Stimulated activated CD8-positive, alpha-beta memory T cell treated with anti-CD3 and anti-CD28 coated beads, Interleukin-15, amount 100 ng/mL, for 4 hours (primary cell): Measurements from ENCODE around the gene IDUA.

Experiments
- DNase-seq, 2 donors: peaks; one replicate each; pipeline ENCODE4 v3.0.0-alpha.2; 2020; ENCODE audit warnings: low read depth in 2 of 2

IDUA gene

DNA sequence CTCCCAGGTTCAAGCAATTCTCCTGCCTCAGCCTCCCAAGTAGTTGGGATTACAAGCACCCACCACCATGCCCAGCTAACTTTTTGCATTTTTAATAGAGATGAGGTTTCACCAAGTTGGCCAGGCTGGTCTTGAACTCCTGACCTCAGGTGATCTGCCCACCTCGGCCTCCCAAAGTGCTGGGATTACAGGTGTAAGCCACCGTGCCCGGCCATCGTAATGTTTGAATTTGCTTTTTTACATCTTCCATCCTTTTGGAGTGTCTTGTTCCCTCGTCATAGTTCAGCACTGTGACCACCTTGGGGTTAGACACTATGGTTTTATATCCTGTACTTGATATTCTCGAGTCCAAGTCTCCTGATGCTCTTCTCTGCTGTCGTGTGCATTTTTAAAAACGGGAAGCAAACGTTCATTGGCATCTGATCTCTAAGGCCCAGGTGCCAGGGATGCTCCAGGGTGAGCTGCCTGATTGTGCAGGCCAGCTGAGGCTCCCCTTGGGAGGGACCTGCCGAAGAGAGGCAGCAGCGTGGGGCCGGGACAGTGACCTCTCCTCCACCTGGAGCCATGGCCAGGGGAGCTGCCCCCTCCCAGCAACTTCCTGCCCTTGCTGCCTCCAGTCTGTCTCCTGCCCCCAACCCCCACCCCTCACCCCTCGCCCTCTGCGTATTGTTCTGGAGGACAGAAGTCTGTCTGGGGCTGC is 30.2 kb upstream of the IDUA start:
- no peak for DNase-seq

DNA sequence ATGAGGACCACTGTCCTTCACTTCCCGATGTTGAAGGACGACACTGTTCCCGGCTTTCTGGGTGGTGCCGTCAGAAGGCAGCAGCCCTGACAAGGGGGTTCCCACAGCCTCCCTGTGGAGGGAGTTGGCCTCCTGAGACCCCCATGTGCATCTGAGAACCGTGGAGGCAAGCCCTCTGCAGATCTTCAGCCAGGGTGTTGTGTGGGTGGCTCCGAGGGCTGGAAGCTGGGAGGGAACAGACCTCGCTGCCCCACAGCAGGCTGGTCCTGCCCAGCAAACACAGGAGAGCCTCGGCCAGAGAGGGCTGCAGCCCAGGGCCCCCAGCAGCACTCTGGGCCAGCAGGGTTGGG is 29.6 kb upstream of the IDUA start:
- DNase-seq = no peak

DNA sequence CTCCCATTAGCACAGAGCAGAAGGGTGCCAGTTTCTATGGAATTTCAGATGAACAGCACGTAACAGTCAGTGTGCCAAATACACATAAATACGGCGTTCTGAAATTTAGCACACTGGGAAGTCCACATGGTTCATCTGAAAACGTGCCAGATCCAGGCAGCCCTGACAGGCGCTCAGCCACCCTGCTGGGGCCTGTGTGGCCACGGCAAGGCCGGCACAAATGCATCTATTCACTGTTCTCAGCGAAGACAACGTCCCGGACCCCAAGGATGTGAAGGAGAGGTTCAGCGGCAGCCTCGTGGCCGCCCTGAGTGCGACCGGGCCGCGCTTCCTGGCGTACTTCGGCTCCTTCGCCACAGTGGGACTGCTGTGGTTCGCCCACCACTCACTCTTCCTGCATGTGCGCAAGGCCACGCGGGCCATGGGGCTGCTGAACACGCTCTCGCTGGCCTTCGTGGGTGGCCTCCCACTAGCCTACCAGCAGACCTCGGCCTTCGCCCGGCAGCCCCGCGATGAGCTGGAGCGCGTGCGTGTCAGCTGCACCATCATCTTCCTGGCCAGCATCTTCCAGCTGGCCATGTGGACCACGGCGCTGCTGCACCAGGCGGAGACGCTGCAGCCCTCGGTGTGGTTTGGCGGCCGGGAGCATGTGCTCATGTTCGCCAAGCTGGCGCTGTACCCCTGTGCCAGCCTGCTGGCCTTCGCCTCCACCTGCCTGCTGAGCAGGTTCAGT is 29.1 kb upstream of the IDUA start:
- no peak for DNase-seq

DNA sequence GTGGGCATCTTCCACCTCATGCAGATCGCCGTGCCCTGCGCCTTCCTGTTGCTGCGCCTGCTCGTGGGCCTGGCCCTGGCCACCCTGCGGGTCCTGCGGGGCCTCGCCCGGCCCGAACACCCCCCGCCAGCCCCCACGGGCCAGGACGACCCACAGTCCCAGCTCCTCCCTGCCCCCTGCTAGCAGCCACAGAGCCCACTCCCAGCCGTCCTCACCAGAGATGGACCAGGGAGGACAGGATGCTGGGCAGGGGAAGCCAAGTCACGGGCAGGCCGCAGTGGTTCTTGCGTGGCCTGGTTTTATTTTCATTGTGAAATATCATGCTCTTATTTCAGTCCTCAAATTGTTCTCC is 28.6 kb upstream of the IDUA start:
- no peak for DNase-seq

DNA sequence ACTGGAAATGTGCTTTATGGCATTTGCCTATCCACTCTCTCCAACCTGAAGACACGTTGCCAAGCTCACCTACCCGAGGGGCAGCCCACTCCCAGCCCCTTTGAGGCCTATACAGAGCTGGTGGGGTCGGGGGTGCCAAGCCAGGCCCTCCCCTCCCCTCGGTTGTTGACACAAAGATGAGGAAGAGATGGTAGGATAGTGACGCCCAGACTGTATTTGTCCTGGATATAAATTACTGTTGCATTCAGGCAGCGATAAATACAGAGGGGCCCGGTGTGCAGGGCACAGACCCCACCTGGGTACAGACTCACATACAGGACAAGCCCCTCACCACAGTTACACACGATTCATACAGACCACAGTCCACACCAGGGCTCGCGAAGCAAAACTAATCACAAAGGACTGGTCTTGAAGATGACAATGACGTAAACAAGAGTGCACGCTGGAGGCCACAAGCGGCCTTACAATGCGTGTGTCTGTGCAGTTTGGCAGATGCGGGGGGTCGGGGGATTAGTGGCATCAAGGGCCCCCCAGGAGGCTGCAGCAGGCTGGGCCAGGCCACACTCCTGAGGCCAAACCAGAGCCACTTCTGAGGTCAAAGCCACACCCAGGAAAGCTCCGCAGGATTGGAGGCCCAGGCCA is 28.0 kb upstream of the IDUA start:
- DNase-seq = no peak

DNA sequence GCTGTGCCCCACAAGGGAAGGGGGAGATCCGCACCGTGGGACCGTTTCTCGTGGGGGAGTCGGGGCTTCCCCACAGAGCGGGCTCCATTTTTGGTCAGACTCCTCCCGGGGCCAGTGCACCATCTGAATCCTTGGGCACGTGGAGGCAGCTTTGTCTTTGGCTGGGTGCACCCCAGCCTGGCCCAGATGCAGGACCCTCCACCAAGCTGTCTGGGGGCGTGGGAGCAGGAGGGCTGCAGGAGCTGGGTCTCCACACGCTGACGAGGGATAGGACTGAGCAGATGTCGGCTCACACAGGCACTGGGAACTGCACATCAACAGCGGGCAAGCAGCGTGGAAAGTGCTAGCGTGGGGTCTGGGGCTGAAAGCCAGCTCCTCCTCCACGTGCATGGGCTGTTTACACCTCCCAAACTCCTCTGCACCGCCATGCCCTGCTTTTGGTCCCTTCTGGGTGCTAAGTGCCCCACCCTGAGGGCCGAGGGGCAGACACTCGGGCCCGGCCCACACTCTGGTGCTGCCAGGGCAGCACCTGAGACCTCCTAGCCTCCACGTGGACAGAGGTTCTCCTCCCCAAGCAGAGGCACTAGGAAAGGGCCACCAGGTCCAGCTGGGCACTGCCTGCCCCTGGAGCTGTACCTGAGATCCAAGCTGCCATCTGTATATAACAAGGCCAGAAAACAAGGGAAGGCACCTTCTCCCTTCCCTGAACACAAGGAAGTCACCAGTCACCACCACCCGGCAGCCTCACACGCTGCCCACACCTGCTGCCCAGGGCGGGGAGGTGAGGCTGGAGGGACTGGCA is 27.3 kb upstream of the IDUA start:
- DNase-seq = no peak

DNA sequence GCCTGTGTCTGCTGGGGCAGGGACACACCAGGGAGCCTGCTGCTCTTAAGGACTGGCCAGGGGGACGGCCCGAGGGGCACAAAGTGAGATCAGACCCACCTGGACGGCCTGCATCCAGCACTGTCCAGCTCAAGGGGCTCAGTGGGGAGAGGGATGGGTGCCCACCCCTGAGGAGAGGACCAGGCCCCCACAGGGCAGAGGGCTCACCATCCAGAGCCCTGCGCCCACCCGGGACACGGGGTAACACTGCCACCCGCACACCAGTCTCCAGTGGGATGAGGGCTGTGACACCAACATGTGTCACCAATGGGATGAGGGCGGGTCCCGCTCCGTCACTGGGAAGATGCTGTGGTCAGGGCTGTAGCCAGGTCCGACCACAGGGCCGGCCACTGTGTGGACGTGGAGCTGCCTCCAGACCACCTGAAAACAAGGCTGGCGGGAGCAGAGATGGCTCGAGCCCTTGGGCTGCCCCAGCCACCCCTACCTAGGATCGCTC is 26.7 kb upstream of the IDUA start:
- DNase-seq = no peak

DNA sequence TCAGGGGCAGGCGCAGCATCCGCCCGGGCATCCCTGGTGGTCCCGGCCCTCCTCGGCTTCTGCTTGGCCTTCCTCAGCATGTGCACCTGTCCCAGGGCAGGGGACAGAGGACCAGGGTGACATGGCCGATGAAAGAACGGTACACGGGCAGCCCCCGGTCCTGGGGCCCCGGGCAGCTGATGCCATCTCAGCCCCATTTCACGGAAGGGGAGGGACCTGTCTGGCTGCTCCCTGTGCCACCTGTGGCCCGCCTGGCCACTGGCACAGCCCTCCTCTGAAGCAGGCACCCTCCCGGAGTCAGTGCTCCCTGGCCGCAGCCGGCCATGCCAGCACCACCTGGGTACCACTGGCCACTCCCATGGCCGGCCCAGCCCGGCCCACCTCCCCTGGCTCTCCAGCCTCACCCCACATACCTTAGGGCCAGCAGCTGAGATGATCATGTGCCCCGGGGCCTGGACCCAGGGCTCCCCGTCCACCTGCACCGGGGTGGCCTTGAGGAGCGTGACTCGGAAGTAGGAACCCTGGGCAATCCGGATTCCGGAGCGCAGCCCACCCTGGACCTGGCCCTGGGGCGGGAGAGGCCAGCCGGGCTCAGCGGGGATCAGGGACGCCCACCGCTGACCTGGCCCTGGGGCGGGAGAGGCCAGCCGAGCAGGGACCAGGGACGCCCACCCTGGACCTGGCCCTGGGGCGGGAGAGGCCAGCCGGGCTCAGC is 26.1 kb upstream of the IDUA start:
- no peak for DNase-seq

DNA sequence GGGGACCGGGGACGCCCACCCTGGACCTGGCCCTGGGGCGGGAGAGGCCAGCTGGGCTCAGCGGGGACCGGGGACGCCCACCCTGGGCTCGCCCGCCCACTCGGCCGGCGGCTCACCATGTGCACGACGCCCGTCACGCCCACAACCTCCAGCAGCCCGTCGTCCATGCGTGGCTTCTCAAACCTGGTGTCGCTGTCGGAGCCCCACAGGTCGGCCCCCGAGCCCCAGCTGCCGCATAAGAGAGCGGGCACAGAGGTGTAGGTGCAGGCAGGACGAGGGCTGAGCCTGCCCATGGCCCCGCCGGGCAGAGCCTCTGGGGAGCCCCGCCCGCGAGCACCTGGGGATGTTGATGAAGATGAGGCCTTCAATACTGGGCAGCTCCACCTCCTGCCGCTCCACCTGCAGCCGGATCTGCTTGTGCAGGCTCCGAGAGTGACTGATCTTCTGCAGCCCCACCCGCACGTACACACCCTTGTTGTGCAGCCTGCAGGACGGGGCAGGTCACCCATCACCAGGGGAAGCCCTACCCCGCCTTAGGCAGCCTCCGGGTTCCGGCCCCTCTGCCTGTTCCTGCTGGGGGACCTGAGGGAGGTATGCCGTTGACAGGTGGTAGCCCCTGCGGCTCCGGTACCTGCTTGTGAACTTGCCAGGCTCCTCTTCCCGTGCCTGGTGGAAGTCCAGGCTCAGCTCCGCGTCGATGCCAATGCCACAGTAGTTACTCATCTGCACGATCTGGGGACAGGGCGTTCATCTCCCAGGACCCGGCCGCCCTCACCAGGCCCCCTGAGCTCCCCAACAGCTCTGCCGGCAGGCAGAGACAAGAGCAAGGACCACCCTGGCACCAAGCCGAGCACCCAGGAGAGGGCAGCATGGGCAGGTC is 25.3 kb upstream of the IDUA start:
- DNase-seq = no peak

DNA sequence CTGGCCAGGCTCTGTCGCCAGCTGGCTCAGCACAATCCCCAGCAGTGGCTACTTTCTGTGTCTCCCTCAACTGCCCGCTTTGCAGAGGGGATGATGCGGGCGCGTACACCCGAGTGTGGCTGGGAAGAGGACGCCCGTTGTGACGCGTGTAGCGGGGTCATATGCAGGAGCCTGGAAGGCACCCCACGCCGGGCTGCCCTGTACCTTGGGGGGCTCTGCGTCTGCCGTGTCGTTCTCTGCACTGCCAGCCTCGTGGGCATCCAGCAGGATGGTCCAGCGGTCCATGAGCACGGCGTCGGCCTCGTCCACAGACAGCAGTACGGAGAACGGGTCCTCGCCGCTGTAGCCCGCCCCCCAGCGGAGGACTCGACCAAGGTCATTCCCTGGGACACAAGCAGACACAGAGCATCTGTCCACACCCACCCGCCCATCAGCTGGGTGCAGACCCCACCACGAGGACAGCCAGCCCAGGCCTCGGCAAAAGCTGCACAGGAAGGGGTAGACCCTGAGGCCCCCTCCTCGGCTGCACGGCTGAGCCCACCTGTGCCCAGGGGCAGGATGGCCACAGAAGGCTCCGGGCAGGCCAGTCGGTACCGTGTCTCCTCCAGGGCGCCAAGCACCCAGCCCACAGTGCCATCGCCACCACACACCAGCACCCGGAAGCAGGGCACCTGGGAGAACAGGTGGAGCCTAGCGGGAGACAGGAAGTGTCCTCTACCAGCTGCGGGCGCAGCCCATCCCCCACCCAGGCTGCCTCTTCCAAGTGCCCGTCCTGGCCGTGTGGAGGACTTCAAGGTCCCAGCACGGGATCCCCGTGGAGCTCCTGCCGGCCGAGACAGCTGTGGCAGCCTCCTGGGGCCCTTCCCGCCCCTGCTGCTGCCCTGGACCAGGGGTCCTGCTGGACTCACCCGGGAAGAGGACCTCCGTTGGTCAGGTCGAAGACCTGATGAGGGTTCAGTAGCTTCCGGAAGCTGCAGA is 24.3 kb upstream of the IDUA start:
- DNase-seq = no peak

DNA sequence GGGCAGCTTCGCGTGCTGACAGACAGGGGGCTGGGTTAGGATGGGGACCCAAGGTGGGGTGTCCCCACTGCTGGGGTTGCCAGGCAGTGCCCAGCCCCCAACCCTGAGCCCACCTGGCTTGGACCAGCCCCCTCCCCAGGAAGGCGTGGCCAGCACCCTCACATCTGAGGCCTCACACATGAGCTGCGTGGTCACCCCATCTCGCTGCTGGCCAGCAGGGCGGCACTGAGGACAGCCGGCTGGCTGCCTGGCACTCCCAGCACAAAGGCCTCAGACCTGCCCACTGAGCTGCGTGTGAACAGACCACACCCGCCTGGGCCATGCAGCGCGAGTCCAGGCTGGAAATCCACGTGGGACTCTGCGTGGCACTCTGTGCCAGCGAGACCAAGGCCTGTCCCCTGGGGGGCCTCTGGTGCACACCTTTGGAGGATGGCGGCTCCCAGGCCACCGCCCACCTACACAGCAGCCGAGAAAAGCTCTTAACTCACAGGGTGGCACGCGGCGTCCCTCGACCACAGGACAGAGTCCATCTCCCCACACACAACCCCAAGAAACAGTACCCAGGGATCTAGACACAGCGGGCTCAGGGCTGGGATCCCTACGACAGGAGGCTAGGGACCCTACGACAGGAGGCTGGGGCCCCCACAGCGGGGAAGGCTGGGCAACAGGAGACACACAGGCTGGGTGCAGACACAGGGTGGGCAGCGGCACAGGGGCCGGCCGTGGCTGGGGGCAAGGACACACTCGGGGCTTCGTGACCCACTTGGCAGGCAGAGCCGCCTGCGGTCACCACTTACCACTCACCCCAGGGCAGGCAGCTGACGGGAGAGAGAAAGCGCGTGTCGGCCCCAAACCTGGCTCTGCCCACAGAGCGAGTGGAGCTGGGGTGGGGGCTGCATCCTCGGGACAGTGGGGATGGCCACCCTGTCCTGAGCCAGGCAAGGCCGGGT is 23.3 kb upstream of the IDUA start:
- no peak for DNase-seq

DNA sequence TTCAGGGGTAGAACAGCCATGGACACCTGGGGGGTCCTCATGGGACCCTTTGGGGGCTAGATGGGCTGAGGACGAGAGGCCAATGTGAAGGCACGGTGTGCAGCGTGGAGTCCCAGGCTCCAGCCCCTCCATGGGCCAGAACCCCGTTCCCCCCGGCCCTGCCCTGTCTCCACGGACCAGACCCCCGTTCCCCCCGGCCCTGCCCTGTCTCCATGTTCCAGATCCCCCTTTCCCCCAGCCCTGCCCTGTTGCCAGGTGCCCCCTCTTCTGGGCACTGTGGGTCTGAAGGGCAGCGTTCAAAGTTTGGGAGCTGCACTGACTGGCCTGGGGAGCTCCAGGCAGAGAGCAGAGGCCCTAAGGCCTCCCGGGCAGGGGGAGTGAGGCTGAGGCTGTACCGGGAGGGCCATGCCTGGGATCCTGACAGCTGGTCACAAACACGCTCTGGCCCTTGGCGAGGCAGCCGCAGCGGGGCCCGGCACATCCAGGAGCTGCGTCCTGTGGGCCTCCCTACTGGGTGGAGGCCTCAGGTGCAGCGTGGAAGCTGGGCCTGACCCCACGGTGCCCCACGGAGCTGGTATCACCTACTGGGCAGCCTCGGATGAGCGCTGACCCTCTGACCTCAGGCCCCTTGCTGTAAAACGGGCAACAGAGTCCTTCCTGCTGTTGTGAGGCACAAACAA is 22.4 kb upstream of the IDUA start:
- no peak for DNase-seq

DNA sequence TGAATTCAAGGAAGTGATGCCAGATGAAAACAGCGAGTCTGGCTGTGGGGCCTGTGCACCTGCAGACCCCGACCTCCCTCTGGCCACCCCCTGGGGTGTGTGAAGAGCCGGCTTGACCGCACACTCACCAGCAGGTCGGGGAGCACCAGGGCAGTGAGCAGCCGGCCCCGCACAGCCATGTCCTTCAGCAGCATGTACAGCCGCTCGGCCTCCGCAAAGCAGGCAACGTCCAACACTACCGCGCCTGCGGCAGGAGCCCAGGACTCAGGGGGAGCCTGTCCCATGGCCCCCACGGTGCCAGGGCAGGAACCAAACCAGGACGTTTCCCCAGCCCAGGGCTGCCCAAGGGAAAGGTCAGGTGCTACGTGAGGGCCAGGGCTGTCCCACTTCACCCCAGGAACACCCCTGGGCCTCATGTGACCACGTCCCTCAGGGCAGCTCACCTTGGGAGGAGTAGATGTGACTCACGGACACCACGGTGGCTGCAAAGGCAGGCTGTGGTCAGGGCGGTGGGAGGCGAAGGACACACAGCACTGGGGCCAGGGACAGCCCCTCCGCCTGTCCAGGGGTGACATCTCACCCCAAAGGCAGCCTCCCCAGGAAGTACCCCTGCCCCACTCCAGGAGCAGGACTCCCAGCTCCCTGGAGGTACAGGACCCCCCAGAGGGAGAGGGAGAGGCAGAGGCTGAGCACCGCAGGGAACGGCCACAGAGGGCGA is 21.6 kb upstream of the IDUA start:
- no peak for DNase-seq

DNA sequence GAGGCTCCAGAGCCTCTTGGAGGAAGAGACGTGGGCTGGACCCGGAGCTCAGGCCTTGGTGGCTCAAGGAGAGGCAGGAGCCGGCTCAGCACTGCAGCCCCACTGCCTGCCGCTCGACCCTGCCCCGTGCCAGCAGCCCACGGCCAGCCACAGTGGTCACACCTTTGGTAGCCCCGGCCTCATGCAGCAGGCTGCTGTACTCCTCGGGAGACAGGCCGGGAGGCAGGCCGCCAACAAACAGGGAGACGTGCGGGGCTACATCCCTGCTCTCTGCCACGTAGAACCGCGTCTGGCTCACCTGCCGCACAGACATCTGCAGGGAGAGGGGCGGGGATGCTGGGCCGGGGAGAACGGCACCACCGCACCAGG is 21.1 kb upstream of the IDUA start:
- DNase-seq = no peak

DNA sequence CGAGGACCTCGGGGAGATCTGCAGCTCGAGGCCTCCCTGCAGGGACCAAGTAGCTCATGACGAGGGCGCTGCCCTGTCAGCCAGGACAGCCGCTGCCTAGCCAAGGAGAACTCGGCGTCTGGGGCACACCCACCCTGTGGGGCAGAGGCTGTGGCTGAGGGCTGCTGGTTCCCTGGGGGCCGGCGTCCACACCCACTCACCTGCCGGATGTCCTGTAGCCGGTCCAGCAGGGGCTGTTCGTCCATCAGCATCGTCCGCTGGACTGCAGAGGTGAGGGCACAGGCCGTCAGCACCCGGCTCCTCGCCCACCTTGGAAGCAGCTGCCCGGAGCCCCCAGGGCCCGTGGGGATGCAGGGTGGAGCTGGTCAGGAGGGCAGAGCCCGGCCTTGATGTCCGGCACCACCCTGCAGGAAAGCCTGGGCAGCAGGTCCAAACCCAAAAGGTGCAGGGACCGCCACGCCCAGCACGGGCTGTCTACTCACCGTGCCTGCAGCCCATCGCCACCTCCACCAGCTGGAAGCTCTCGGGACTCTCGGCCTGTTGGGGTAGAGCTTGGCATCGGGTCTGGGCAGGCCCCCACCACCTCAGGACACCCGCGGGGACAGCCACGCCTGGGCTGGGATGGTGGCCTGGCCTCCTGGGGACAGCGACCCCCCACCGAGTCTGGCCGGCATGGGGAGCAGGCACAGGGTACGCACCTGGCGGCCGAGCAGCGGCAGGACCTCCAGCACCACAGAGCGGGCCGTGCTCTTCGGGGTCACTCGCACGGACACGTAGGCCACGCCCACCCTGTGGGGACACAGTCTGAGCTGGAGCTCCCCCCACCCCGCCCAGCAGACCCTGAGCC is 20.4 kb upstream of the IDUA start:
- DNase-seq = no peak
